Karpas-422 (cell line): ENCODE measurements around the gene HCRT. TPM values are rescaled to one million over a fixed set of nuclear protein-coding genes. Genes with fewer than 3 reads are reported as not detected.

Experiments
- DNase-seq: peaks from one replicate; pipeline ENCODE4 v3.0.0-alpha.2; 2015
- H2AFZ ChIP-seq: fragments of 200-600 bp; sonication (generic); 2 replicates; pipeline ENCODE4 v1.6.1; 2014; ENCODE audit warnings: antibody characterized with exemption, low read length, mixed read lengths
- H3K27ac ChIP-seq: fragments of 200-600 bp; sonication (generic); 2 replicates; pipeline ENCODE4 v1.5.1; 2014; ENCODE audit warnings: mild to moderate bottlenecking, low read length, moderate library complexity
- H3K27me3 ChIP-seq: fragments of 200-600 bp; sonication (generic); 2 replicates; pipeline ENCODE4 v1.6.1; 2014; ENCODE audit warnings: low read length, mixed read lengths
- H3K36me3 ChIP-seq: fragments of 200-600 bp; sonication (generic); 2 replicates; pipeline ENCODE4 v1.6.1; 2014; ENCODE audit warnings: low read length, mixed read lengths; ENCODE audit not compliant: insufficient read depth
- H3K4me1 ChIP-seq: fragments of 200-600 bp; sonication (generic); 2 replicates; pipeline ENCODE4 v1.6.1; 2014; ENCODE audit warnings: mild to moderate bottlenecking, low read length, mixed read lengths
- H3K4me2 ChIP-seq: fragments of 200-600 bp; sonication (generic); 2 replicates; pipeline ENCODE4 v1.6.1; 2014; ENCODE audit warnings: low read length, low read depth, mild to moderate bottlenecking; ENCODE audit not compliant: poor library complexity, severe bottlenecking
- H3K4me3 ChIP-seq: fragments of 200-600 bp; sonication (generic); 2 replicates; pipeline ENCODE4 v1.5.1; 2014; ENCODE audit warnings: mild to moderate bottlenecking, antibody characterized with exemption, low read length, mixed read lengths
- H3K79me2 ChIP-seq: fragments of 200-600 bp; sonication (generic); 2 replicates; pipeline ENCODE4 v1.6.1; 2014; ENCODE audit warnings: mild to moderate bottlenecking, low read length, mixed read lengths
- H3K9ac ChIP-seq: fragments of 200-600 bp; sonication (generic); 2 replicates; pipeline ENCODE4 v1.6.0; 2014; ENCODE audit warnings: low read length
- H3K9me2 ChIP-seq: fragments of 200-600 bp; sonication (generic), shearing (Covaris generic); replicated peaks from 2 replicates; pipeline ENCODE4 v1.6.0; 2014; ENCODE audit warnings: mild to moderate bottlenecking, low read length, moderate library complexity; ENCODE audit not compliant: insufficient read depth
- H3K9me3 ChIP-seq: fragments of 300-700, 200-600 bp; sonication (generic); 2 replicates; pipeline ENCODE4 v1.6.1; 2014; ENCODE audit warnings: low read length, mixed read lengths
- H4K20me1 ChIP-seq: fragments of 200-600 bp; sonication (generic); 2 replicates; pipeline ENCODE4 v1.6.1; 2014; ENCODE audit warnings: mild to moderate bottlenecking, antibody characterized with exemption, low read length, low read depth; ENCODE audit not compliant: insufficient read depth
- total RNA-seq: library from RNA; depleted of rRNA; stranded (reverse); fragments of >200 nt; shearing (Covaris generic); gene quantifications from 2 replicates; pipeline ENCODE4 v1.2.3, GENCODE V29; 2014; ENCODE audit warnings: low replicate concordance; rRNA removed

The HCRT gene
- total RNA-seq, 1 experiment from 2014 or later = not detected

DNA sequence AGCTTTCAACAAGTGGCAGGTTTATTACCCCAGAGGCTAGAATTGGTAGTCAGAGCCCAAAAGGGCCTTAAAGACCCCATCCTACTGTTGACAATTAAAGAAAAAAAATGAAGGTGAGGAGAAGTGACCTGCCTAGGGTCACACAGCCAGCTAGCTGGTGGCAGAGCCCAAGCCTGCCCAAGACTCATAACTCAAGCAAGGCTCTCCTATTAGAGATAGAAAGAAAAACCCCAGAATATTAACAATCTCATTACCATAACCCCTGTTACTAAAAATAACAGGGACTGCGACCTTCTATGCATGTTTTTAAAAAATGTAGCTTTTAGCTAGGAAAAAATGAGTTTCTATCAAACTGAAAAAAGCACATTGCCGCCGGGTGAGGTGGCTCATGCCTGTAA lies 48.6 kb downstream of the HCRT start:
- Histone ChIP-seq H3K9me2 (no peaks in the 10 kb centered on the region), H4K20me1 (peaks cover 59% of the 10 kb centered on the region), H3K9ac (no peak overlapping the region), H2AFZ (no peak overlapping the region), H3K4me3 (no peak overlapping the region), H3K36me3 (peaks cover 14% of the 10 kb centered on the region), H3K4me2 (no peak overlapping the region), H3K4me1 (peaks cover 67% of the 10 kb centered on the region), H3K27ac (peak overlapping the region; percentile 33; the same call in 1 of the 2 replicates), H3K9me3 (no peaks in the 10 kb centered on the region), H3K27me3 (no peaks in the 10 kb centered on the region), H3K79me2 (peaks cover 94% of the 10 kb centered on the region)
- no peak for DNase-seq

DNA sequence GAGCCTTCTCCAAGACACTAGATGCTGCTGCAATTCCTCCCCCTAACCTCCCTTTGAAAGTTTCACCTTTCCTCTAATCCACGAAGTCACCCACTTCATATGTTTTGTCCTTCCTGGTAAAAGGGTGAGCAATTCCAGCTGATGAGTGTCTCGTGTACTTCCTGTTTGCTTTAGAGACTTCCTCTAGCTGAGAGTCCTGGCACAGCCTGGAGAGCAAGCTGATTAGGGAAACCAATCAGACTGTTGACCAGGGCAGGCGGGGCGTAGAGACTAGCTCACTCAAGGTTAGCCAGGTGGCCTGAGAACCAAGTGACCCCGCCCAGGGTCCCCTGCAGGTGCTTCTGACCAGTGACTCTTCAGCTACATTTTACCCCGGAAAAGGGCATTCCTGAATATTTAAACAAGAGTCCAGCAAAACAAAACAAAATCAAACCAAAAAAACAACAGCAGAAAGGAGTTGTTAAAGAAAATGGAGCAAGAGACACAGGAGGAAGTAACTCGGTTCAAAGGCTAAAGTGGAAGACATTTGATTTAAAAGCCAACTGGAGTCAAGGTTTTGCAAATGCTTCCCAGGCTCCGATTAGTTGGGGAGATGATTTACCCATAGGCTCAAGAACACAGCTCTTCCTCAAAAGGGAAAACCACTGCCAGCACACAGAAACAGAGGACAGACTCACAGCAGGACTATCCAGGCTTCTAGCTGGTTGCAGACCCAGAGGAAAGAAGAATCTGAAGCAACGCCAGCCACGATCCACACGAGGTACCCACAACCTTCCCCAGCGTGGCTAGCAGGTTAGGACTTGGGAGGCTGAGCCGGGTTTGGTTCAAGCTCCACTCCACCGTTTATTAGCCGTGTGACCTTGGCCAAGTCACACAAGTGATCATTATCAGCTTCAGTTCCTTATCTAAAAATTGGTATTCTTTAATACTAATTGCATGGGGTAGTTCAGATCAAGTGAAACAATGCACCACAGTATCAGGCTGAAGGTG lies 49.3 kb downstream of the HCRT start:
- Histone ChIP-seq H3K4me3 (no peak overlapping the region), H3K27me3 (no peaks in the 10 kb centered on the region), H3K4me2 (no peak overlapping the region), H3K9me2 (no peaks in the 10 kb centered on the region), H3K4me1 (peaks cover 71% of the 10 kb centered on the region), H4K20me1 (peaks cover 59% of the 10 kb centered on the region), H3K9me3 (no peaks in the 10 kb centered on the region), H3K36me3 (peaks cover 10% of the 10 kb centered on the region), H3K9ac (no peak overlapping the region), H2AFZ (no peak overlapping the region), H3K27ac (peak overlapping the region; percentile 33; the same call in 1 of the 2 replicates), H3K79me2 (peaks cover 94% of the 10 kb centered on the region)
- DNase-seq = no peak

DNA sequence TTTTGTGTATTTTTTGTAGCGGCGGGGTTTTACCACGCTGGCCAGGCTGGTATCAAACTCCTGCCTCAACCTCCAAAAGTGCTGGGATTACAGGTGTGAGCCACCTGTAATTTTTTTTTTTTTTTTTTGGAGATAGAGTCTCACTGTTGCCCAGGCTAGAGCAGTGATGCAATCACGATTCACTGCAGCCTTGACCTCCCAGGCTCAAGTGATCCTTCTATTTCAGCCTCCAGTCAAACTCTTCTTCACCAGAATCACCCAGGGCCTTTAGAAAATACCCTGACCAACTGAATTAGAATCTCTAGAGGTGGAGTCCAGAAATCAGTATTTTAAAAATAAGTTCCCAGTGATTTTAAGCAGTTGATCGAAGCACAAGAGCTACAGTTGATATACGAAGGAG lies 50.1 kb downstream of the HCRT start:
- Histone ChIP-seq H3K9me2 (no peaks in the 10 kb centered on the region), H3K4me1 (peaks cover 71% of the 10 kb centered on the region), H3K79me2 (peaks cover 96% of the 10 kb centered on the region), H3K4me3 (no peak overlapping the region), H3K27ac (no peak overlapping the region), H3K36me3 (peaks cover 14% of the 10 kb centered on the region), H3K4me2 (no peak overlapping the region), H3K9me3 (no peaks in the 10 kb centered on the region), H2AFZ (no peak overlapping the region), H3K9ac (no peak overlapping the region), H3K27me3 (no peaks in the 10 kb centered on the region), H4K20me1 (peaks cover 63% of the 10 kb centered on the region)
- no peak for DNase-seq

Other genes starting within 250 kb of the HCRT start
- gene CNP, start 218.7 kb downstream of the HCRT start, total RNA-seq = 41.3 and 79.1 TPM in 2 replicates
- 56.1 and 64.1 TPM in 2 replicates for gene DNAJC7, start 168.0 kb downstream of the HCRT start, total RNA-seq
- 28.4 and 44.9 TPM in 2 replicates for gene NKIRAS2, start 165.4 kb downstream of the HCRT start, total RNA-seq
- not detected in 2 replicates for gene C17orf113, start 134.9 kb downstream of the HCRT start, total RNA-seq
- gene ZNF385C, start 87.0 kb downstream of the HCRT start, total RNA-seq = not detected in 2 replicates
- 12.6 and 20.3 TPM in 2 replicates for gene DHX58, start 72.7 kb downstream of the HCRT start, total RNA-seq
- gene KAT2A, start 64.1 kb downstream of the HCRT start, total RNA-seq = 26.7 and 34.6 TPM in 2 replicates
- gene HSPB9, start 62.6 kb downstream of the HCRT start, total RNA-seq = 0.29 and 0.37 TPM in 2 replicates
- gene RAB5C, start 30.5 kb downstream of the HCRT start, total RNA-seq = 56.9 and 59.5 TPM in 2 replicates
- gene KCNH4, start 4.3 kb downstream of the HCRT start, total RNA-seq = 0.04 TPM in 1 of 2 replicates, not detected in the other
- 14.9 and 28.8 TPM in 2 replicates for gene GHDC, start 9.0 kb upstream of the HCRT start, total RNA-seq
- gene STAT5B, start 90.9 kb upstream of the HCRT start, total RNA-seq = 110 and 142 TPM in 2 replicates
- 62.3 and 160 TPM in 2 replicates for gene STAT5A, start 103.0 kb upstream of the HCRT start, total RNA-seq
- 16.3 and 24.4 TPM in 2 replicates for gene STAT3, start 203.0 kb upstream of the HCRT start, total RNA-seq
- gene CAVIN1, start 237.8 kb upstream of the HCRT start, total RNA-seq = not detected in 2 replicates